Urinary bladder (tissue), 4 donors: ENCODE results near the gene ANKS1A. TPM values are rescaled to one million over a fixed set of nuclear protein-coding genes. Genes with fewer than 3 reads are reported as not detected.
"Not testable (repeated sequence)": the region's sequence is repeated elsewhere in the genome, so short reads cannot be mapped to it uniquely, and the experiment has no call there.

Experiments
- DNase-seq: peaks from one replicate; pipeline ENCODE4 v3.0.0-alpha.2; 2015; ENCODE audit errors: extremely low spot score
- H3K27ac ChIP-seq: one replicate; pipeline ENCODE4 v1.5.1; 2013; ENCODE audit warnings: low read depth, mild to moderate bottlenecking, moderate library complexity
- H3K36me3 ChIP-seq: one replicate; pipeline ENCODE4 v1.6.1; 2013; ENCODE audit warnings: mild to moderate bottlenecking, moderate library complexity; ENCODE audit not compliant: insufficient read depth
- H3K4me1 ChIP-seq: one replicate; pipeline ENCODE4 v1.6.1; 2013; ENCODE audit warnings: mild to moderate bottlenecking, moderate library complexity; ENCODE audit not compliant: insufficient read depth
- H3K4me3 ChIP-seq: one replicate; pipeline ENCODE4 v1.5.1; 2013; ENCODE audit warnings: low read depth, low read length
- WGBS: extraction: QIAGEN DNeasy Blood & Tissue Kit; methylation state at CpG from one replicate; pipeline ENCODE4 v1.1.7; 2013; 5-methylcytosine and 5-hydroxymethylcytosine counted together
- polyA plus RNA-seq: library from polyadenylated mRNA; stranded (reverse); fragments of 200-250 nt; gene quantifications from one replicate; pipeline ENCODE4 v1.2.3, GENCODE V29; 2013
- total RNA-seq: library from RNA; depleted of rRNA; stranded (reverse); fragments of >200 nt; gene quantifications from one replicate; pipeline ENCODE4 v1.2.3, GENCODE V29; 2014
- donor health status: healthy with polysubstance abuse.
- donor health status: healthy.

The ANKS1A gene
- total and polyA plus RNA-seq, 2 donors, result 21.9 to 38.0 TPM

- Histone ChIP-seq H3K4me3 (no peak overlapping the region), H3K4me1 (no peaks in the 10 kb centered on the region), H3K27ac (no peak overlapping the region), H3K36me3 (no peaks in the 10 kb centered on the region)
- peak; percentile 13 for DNase-seq
- WGBS, result 79% methylated on average over 4 of the region's 4 CpGs
Measured at GRCh38 chr6:34916348-34916967, 27.4 kb downstream of the ANKS1A start.

GRCh38 chr6:34917626-34918285 is 28.7 kb downstream of the ANKS1A start:
- no peak for DNase-seq
- Histone ChIP-seq H3K27ac (no peak overlapping the region), H3K36me3 (no peaks in the 10 kb centered on the region), H3K4me3 (no peak overlapping the region), H3K4me1 (no peaks in the 10 kb centered on the region)
- 91% methylated on average over 6 of the region's 6 CpGs for WGBS

GRCh38 chr6:34919651-34920050 is 30.6 kb downstream of the ANKS1A start:
- DNase-seq, result no peak
- H3K36me3 ChIP-seq, result no peaks in the 10 kb centered on the region
- H3K4me3 ChIP-seq, result no peak overlapping the region
- no peak overlapping the region for H3K27ac ChIP-seq
- WGBS, result 97% methylated on average over 1 of the region's 1 CpG
- no peaks in the 10 kb centered on the region for H3K4me1 ChIP-seq

- Histone ChIP-seq H3K4me1 (no peaks in the 10 kb centered on the region), H3K4me3 (no peak overlapping the region), H3K27ac (no peak overlapping the region), H3K36me3 (no peaks in the 10 kb centered on the region)
- WGBS, result 85% methylated on average over 4 of the region's 4 CpGs
- no peak for DNase-seq
Measured at GRCh38 chr6:34920097-34920496, 31.0 kb downstream of the ANKS1A start.

- WGBS, result 77% methylated on average over 3 of the region's 3 CpGs
- no peak for DNase-seq
- H3K36me3 ChIP-seq, result no peaks in the 10 kb centered on the region
- H3K4me3 ChIP-seq, result no peak overlapping the region
- H3K27ac ChIP-seq, result no peak overlapping the region
- H3K4me1 ChIP-seq, result no peaks in the 10 kb centered on the region
Measured at GRCh38 chr6:34922177-34922663, 33.2 kb downstream of the ANKS1A start.

GRCh38 chr6:34924831-34925625 is 36.0 kb downstream of the ANKS1A start:
- H3K36me3 ChIP-seq, result no peaks in the 10 kb centered on the region
- no peak overlapping the region for H3K4me3 ChIP-seq
- no peak overlapping the region for H3K27ac ChIP-seq
- no peak for DNase-seq
- WGBS, result 92% methylated on average over 9 of the region's 9 CpGs
- no peaks in the 10 kb centered on the region for H3K4me1 ChIP-seq

GRCh38 chr6:34926655-34927054 is 37.6 kb downstream of the ANKS1A start:
- Histone ChIP-seq H3K4me3 (no peak overlapping the region), H3K27ac (no peak overlapping the region), H3K4me1 (no peaks in the 10 kb centered on the region), H3K36me3 (no peaks in the 10 kb centered on the region)
- no peak for DNase-seq

- Histone ChIP-seq H3K36me3 (no peaks in the 10 kb centered on the region), H3K27ac (no peak overlapping the region), H3K4me1 (no peaks in the 10 kb centered on the region), H3K4me3 (no peak overlapping the region)
- WGBS, result 80% methylated on average over 3 of the region's 3 CpGs
- DNase-seq, result no peak
Measured at GRCh38 chr6:34928220-34928619, 39.2 kb downstream of the ANKS1A start.

- DNase-seq, result no peak
- H3K4me1 ChIP-seq, result no peaks in the 10 kb centered on the region
- 96% methylated on average over 1 of the region's 1 CpG for WGBS
- H3K36me3 ChIP-seq, result no peaks in the 10 kb centered on the region
- H3K27ac ChIP-seq, result no peak overlapping the region
- H3K4me3 ChIP-seq, result no peak overlapping the region
Measured at GRCh38 chr6:34928695-34929094, 39.6 kb downstream of the ANKS1A start.

GRCh38 chr6:34929241-34929978 is 40.4 kb downstream of the ANKS1A start:
- no peak overlapping the region for H3K4me3 ChIP-seq
- no peak for DNase-seq
- no peaks in the 10 kb centered on the region for H3K4me1 ChIP-seq
- H3K27ac ChIP-seq, result no peak overlapping the region
- 86% methylated on average over 4 of the region's 4 CpGs for WGBS
- H3K36me3 ChIP-seq, result no peaks in the 10 kb centered on the region

GRCh38 chr6:34930221-34930620 is 41.2 kb downstream of the ANKS1A start:
- Histone ChIP-seq H3K27ac (no peak overlapping the region), H3K36me3 (no peaks in the 10 kb centered on the region), H3K4me3 (no peak overlapping the region), H3K4me1 (no peaks in the 10 kb centered on the region)
- no peak for DNase-seq
- 66% methylated on average over 3 of the region's 3 CpGs for WGBS

- H3K4me1 ChIP-seq, H3K4me3 ChIP-seq, DNase-seq, H3K27ac ChIP-seq, H3K36me3 ChIP-seq: not testable (repeated sequence)
- 97% methylated on average over 12 of the region's 12 CpGs for WGBS
Measured at GRCh38 chr6:34932202-34932601, 43.1 kb downstream of the ANKS1A start.

GRCh38 chr6:34934516-34934915 is 45.5 kb downstream of the ANKS1A start:
- Histone ChIP-seq H3K27ac (no peak overlapping the region), H3K4me1 (no peaks in the 10 kb centered on the region), H3K36me3 (no peaks in the 10 kb centered on the region), H3K4me3 (no peak overlapping the region)
- 31% methylated on average over 5 of the region's 5 CpGs for WGBS
- DNase-seq, result peak; percentile 52
